NCI-H2196 treated with DMSO at 0.1 percent for 48 hours (cell line): ENCODE measurements around the gene PDS5A.
"Not testable (repeated sequence)": the region's sequence is repeated elsewhere in the genome, so short reads cannot be mapped to it uniquely, and the experiment has no call there.

ENCODE experiments used
- DNase-seq: peaks from one replicate; lab custom pipeline; 2025; ENCODE audit not compliant: unreplicated experiment; lab: John Stamatoyannopoulos, UW

Gene PDS5A

DNA sequence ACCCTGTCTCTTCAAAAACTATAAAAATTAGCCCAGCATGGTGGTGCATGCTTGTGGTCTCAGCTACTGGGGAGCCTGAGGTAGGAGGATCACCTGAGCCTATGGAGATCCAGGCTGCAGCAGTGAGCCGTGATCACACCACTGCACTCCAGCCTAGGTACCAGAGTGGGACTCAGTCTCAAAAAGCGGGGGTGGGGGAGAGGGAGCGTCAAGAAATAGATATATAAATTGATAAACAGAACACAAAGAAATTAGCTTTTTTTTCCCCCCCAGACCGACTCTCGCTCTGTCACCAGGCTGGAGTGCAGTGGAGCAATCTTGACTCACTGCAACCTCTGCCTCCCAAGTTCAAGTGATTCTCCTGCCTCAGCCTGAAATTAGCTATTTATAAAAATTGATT is 14.1 kb downstream of the PDS5A start:
- no peak for DNase-seq

DNA sequence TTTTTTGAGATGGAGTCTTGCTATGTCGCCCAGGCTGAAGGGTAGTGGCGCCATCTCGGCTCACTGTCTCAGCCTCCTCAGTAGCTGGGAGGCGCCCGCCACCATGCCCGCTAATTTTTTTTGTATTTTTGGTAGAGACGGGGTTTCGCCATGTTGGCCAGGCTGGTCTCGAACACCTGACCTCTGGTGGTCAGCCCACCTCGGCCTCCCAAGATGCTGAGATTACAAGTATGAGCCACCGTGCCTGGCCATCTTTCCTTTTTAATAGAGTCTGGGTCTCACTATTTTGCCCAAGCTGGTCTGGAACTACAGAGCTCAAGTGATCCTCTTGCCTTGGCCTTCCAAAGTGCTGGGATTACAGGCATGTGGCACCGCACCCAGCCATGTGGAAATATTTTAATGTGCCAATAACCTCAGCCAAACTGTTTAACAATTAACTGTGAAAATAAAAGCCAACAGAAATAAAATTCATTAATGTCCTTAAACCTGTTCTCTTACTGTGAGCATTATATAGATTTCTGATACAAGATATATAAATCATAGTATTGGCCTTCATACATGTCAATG is 16.3 kb downstream of the PDS5A start:
- DNase-seq, result no peak

DNA sequence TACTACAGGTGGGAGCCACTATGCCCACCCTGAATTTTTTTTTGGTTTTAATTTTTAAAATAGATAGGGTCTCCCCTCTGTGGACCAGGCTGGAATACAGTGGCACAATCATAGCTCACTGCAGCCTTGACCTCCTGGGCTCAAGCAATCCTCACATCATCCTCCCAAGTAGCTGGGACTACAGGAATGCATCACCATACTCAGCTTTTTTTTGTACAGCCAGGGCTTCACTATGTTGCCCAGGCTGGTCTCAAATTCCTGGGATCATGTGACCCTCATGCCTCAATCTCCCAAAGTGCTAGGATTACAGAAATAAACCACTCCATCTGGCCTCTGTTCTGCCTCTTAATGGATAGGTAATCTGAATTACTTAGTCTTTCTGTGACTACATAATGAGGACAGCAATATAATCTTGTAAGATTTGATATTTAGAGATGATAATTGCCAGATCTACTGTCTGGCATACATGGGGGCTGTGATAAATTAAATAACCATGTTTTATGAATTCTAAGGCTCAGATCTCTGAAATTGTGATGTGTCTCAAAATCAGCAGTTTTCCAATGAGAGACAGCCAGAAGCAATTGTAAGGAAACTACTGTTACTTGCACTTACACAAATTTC is 26.7 kb downstream of the PDS5A start:
- DNase-seq, result no peak

DNA sequence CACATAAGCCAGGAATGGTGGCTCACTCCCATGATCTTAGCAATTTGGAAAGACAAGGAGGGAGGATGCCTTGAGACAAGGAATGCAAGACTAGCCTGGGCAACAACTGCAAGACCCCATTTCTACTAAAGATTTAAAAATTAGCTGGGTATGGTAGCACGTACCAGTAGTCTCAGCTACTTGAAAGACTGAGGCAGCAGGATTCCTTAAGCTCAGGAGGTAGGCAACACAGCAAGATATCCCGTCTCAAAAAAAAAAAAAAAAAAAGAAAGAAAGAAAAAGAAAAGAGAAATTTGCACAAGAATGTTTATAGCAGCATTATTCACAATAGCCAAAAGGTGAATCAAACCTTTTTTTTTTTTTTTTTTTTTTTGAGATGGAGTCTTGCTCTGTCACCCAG is 29.7 kb downstream of the PDS5A start:
- no peak for DNase-seq

DNA sequence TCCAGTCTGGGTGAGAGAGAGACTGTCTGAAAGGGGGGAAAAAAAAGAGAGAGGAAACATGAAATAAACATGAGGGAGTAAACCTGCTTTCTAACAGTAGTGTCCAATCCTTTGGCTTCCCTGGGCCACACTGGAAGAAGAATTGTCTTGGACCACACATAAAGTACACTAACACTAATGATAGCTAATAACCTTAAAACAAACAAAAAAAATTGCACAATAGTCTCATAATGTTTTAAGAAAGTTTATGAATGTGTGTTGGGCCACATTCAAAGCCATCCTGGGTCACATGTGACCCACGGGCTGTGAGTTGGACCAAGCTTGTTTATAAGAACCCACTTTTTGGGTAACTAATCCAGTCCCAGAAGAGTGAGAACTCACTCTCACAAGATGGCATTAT is 30.3 kb downstream of the PDS5A start:
- no peak for DNase-seq

DNA sequence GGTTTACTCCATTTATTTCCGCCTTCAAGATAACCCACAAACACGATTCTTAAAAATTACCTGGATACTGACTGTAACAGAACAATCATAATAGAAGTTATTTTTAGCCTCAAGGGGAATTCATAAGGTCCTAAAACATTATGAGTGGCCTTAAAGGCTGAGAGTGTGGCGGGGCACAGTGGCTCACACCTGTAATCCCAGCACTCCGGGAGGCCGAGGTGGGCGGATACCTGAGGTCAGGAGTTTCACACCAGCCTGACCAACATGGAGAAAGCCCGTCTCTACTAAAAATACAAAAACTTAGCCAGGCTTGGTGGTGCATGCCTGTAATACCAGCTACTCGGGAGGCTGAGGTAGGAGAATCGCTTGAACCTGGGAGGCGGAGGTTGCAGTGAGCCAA is 33.5 kb downstream of the PDS5A start:
- DNase-seq, result not testable (repeated sequence)

DNA sequence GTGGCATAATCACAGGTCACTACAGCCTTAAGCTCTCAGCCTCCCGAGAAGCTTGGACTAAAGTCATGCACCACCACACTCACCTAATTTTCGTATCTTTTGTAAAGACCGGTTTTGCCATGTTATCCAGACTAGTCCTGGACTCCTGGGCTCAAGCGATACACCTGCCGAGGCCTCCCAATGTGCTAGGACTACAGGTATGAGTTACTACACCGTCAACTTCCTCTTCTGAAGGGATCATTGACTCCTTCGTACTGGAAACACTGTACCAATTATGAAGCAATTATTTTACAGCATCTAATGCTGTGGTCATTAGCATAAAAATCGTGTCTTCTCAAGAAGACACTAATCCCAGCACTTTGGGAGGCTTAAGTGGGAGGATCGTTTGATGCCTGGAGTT is 35.2 kb downstream of the PDS5A start:
- DNase-seq, result no peak

DNA sequence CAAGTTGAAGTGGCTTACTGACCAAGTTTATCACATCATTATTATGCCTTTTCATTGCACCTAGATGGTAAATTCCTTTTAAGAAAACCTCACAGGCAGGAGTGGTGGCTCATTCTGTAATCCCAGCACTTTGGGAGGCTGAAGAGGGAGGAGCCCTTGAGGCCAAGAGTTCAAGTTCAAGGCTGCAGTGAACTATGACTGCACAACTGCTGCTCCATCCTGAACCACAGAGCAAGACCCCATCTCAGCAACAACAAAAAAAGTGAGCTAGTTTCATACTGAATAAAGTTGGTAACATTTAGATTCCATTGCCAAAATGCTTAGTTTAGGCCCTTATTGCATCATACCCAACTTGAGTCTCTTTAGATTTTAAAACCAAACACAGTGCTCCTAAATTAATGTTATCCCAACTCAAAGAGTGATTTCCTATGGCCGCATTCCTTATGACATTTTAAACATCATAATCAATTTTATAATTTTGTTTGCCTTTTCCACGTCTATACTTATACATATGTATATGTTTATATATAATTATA is 36.0 kb downstream of the PDS5A start:
- no peak for DNase-seq

DNA sequence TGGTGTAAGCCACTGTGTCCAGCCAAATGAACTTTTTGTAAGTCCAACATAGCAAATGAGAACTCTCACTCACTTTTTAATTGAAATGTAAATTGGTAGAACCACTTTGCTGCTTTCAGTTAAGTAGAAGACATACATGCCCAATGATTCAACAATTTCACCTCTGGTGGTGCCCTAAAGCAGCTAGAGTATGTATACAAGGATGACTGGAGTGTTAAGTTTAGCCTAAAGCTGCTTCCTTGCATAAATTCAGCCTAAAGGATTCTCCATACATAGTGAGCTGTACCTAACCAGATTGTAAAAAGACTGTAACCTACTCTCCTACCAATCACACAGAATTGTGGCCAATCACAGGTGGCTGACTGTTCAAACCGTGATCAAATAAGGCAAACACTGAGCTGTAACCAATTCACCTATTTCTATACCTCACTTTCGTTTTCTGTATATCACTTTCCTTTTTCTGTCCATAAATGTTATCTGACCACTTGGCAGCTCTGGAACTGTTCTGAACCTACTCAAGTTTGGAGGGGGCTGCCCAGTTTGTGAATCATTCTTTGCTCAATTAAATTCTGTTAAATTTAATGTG is 39.9 kb downstream of the PDS5A start:
- DNase-seq, result no peak

DNA sequence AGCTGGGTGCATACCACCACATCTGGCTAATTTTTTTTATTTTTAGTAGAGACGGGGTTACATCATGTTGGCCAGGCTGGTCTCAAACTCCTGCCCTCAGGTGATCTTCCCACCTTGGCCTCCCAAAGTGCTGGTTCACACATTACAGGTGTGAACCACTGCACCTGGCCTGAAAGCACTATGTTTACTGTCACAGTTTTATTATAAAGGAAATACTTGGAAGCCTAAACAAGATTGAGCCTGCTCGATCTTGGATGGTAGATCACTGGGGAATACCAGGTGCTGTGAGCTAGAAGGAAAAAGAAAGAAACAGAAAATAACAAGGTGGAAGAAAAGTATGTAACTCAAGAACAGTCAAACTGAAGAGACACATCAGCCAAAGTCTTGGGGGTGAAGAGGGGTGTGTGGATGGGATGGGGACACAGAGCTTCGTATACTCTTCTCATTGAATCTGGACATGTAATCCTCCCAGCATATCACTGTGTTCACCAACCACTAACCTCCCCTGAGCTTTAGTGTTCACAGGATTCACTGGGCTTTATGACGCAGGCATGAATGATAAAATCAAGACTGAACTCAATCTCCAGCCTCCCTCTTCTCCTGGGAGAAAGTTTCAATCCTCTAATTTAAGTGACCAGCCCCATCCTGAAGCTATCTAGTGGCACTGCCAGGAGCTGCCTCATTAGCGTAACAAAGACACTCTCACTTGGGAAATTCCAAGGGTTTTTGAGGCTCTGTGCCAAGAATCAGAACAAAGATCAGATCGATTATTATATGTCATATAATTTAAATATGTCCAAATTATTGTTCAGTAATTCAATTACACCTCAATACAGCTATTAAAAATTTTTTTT is 40.9 kb downstream of the PDS5A start:
- DNase-seq, result no peak

DNA sequence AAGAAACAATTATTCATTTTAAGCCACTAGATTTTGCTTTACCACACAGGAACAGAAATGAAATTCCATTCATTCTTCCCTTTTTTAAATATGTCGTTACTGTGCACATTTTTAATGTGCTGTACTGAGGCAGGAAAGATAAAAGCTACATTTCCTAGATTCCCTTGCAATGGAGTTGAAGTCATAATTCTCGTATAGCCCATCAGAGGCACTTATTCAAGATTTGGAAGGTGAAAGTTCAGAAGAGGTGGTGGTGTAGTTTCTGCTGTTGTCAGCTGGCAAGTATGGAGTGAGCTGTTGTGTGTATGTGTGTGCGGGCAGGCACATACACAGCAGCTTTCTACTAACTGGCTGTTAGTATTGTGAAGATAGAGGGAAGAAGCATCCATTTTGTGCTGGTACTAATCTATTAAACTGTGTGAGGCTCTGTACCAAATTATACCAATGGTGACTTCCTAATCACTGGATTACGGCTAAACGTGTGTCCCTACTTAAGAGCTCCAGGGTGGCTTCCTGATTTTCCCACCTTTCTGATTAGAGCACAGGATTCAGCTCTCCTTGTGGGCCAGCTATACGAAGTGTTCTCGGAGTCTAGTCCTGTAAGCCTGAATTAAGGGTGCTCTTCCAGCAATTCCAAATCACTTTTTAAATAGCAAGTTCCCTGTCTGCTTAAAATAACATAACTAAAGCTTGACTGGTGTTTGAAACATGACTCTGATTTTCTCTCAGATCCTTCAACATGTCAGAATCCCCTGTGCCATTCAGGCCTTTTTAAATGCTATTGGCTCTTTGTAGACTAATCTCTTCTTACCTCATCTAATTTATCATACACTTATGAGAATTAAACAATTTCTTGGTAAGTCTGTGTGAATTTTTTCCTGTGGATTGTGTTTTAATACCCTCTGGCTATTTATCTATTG is 43.8 kb downstream of the PDS5A start:
- DNase-seq, result no peak

DNA sequence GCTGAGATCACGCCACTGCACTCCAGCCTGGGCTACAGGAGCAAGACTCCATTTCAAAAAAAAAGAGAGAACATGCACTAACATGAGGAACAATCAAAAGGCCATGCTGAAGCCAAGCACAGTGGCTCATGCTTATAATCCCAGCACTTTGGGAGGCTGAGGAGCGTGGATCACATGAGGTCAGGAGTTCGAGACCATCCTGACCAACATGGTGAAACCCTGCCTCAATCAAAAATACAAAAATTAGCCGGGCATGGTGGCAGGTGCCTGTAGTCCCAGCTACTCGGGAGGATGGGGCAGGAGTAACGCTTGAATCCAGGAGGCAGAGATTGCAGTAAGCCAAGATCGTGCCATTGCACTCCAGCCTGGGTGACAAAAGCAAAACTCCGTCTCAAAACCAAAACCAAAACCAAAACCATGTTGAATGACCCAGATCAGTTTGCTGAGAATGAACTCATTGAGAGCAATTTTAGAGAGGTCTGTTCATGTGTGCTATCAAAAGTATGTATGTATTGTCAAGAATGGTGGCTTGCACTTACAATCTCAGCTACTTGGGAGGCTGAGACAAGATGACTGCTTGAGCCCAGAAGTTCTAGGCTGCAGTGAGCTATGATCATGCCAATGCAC is 44.8 kb downstream of the PDS5A start:
- DNase-seq, result no peak

DNA sequence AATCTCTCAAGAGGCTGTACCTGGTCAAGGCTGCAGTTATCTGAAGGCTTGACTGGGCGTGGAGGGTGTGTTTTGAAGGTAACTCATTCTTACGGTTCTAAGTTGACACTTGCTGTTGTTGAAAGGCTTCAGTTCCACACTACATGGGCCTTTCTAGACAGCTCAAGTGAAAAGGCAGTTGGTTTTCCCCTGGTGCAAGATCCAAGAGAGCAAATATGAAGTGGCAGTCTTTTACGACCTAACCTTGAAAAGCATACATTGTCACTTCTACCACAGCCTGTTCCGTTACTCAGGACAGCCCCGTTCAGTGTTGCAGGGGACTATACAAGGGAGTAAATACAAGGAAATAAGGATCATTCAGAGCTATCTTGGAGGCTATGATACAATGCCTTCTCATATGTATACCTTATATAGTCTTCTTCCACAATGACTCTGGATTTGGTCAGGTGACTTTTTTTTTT is 46.2 kb downstream of the PDS5A start:
- DNase-seq, result no peak

DNA sequence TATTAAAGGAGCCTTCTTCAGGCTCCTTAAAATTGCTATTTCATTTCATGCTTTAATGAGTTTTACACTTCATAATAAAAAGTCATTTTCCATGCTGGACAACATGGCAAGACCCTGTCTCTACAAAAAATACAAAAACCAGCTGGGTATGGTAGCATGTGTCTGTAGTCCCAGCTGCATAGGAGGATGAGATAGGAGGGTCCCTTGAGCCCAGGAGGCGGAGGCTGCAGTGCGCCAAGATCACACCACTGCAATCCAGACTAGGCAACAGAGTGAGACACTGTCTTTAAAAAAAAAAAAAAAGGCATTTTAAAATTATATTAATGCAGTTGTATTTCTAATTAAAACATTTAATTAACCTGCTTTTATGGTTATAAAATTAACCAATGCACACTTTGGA is 49.2 kb downstream of the PDS5A start:
- no peak for DNase-seq

DNA sequence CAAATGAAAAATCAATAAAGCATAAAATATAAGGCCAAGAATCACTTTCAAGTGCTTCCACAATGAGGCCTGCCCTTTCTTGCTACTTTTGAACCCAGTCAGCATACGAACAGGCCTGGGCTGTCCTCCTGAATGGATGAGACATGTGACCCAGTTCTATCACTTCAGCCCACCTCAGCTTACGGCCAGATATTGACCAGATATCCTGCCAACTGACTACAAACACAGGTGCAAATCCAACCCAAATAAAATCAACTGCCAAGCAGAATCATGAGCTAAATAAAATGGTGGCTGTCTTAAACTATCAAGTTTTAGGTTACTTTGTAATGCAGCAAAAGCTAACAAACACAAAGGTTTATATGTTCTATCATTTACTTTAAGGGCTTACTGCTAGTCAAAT is 53.7 kb downstream of the PDS5A start:
- no peak for DNase-seq

DNA sequence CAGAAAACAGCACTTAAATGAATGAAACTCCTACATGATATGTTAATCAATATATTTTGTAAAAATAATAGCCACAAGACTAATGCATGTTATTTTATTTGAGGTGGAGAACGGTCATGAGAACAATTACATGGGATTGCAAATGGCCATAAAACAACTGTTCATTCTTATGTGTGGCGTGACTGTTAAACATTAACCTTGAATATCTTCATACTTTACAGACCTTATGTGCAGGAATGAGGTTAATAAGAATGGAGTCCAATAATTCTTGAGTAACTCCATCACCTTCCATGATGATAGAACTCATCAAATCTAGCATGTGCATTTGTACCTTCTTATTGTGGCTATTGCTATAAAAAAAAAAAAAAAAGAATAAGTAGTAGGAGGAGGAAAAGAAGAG is 55.3 kb downstream of the PDS5A start:
- no peak for DNase-seq

DNA sequence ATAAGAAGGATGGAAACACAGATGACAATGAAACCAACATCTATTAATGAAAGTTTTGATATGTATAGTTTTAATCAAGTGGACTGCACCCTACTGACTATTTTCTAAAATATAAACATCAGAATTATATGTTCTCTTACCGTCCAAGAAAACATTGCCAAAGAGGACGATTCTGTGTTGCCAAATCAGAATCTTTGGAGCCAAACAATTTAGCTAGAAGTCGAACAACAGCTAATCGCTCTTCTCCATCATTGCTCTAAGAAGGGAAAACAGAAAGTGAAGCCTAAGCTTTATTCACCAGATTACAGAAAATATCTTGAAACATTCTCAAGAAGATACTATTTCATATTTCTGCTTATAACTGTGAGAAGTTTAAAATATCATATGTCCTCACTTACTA is 64.2 kb downstream of the PDS5A start:
- no peak for DNase-seq

DNA sequence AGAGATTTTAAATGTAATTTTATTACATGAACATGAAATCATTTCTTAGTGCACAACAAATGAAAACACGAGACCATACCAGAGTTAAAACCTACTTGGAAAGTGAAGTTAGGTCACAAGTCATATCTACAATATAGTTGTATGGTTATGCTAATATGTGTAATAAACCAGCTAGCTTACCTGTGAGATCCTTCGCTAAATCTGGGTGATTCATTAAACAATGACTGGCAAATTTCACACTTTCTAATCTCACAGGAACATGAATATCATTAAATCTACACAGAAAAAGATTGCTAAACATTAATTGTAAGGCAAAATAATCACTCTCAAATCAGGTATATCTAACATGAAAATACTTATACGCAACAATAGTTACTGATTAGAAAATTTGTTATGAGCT is 67.6 kb downstream of the PDS5A start:
- DNase-seq, result no peak

DNA sequence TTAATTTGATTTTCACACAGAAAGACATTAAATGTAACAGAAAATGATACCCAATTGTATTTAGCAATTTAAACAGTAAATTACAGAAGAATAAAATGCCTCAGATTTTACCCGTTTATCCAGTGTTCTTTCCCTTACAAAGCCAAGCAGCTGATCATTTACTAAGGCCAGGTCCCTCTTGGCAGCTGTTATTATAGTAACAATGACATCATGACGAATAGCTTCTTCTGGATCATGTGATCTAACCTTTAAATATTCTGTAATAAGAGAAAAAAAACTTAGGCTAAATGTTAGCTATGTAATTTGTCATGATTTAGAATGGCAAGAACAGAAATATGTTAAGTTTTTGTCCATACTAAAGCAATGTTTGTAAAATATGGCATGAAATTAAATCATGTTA is 69.4 kb downstream of the PDS5A start:
- DNase-seq, result no peak

DNA sequence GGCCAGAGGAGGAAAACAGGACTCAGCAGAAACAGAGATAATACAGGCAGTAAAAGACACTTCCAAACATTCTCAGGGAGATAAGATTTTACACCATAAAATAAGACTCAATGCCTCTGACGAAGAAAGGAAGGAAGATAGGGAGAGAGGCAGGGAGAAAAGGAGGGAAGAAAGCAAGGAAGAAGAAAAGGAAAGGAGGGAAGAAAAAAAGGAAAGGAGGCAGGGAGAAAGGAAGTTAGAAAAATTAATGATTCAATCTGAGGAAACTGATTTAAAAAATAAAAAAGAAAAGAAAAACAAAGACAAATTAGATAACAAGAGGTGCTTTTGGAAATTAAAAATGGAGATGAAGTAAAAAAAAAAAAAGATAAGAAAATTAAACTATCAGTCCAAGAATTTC is 72.1 kb downstream of the PDS5A start:
- DNase-seq, result no peak
